Fibroblast of lung (primary cell): ENCODE results near the gene ANO3. TPM values are rescaled to one million over a fixed set of nuclear protein-coding genes. Genes with fewer than 3 reads are reported as not detected.

ENCODE experiments used
- DNase-seq, 2 donors: peaks; one replicate each; pipeline versions ENCODE4 v3.0.0 to v3.0.0-alpha.2; 2010; ENCODE audit warnings: low read depth in 2 of 2
- H2AFZ ChIP-seq: 2 replicates; pipeline ENCODE4 v1.5.1; 2012; ENCODE audit warnings: low read length, control low read depth, inconsistent platforms
- H3K27ac ChIP-seq: 2 replicates; pipeline ENCODE4 v1.5.1; 2011; ENCODE audit warnings: low read length, control low read depth; ENCODE audit not compliant: insufficient read depth
- H3K27me3 ChIP-seq: 2 replicates; pipeline ENCODE4 v1.5.1; 2011; ENCODE audit warnings: mild to moderate bottlenecking, low read length; ENCODE audit not compliant: control insufficient read depth, insufficient read depth
- H3K36me3 ChIP-seq: 2 replicates; pipeline ENCODE4 v1.5.1; 2011; ENCODE audit warnings: low read length; ENCODE audit not compliant: control insufficient read depth, insufficient read depth
- H3K4me1 ChIP-seq: 2 replicates; pipeline ENCODE4 v1.5.1; 2011; ENCODE audit warnings: low read length; ENCODE audit not compliant: control insufficient read depth, insufficient read depth; ENCODE audit errors: extremely low read depth
- H3K4me2 ChIP-seq: 2 replicates; pipeline ENCODE4 v1.5.1; 2011; ENCODE audit warnings: low read length, control low read depth; ENCODE audit not compliant: insufficient read depth; ENCODE audit errors: extremely low read depth
- H3K4me3 ChIP-seq, 4 experiments: fragments of 200-600 bp in 1 of 4; sonication (generic) in 1 of 4; replicated peaks in 1 of 4; 2 replicates each; pipeline ENCODE4 v1.5.1; 2011 to 2016; ENCODE audit warnings: low read length in 4 of 4, low read depth in 3 of 4, mild to moderate bottlenecking in 3 of 4, control low read depth in 2 of 4, inconsistent platforms in 1 of 4, mixed read lengths in 1 of 4; ENCODE audit not compliant: insufficient read depth in 1 of 4; ENCODE audit errors: control extremely low read depth in 1 of 4
- H3K79me2 ChIP-seq: 2 replicates; pipeline ENCODE4 v1.5.1; 2012; ENCODE audit warnings: mild to moderate bottlenecking, low read length, inconsistent platforms; ENCODE audit not compliant: control insufficient read depth, insufficient read depth
- H3K9ac ChIP-seq: 2 replicates; pipeline ENCODE4 v1.5.1; 2011; ENCODE audit warnings: mild to moderate bottlenecking, low read length, control low read depth; ENCODE audit not compliant: insufficient read depth
- H3K9me3 ChIP-seq: 2 replicates; pipeline ENCODE4 v1.5.1; 2012; ENCODE audit warnings: low read depth, low read length; ENCODE audit not compliant: control insufficient read depth, insufficient read depth
- H4K20me1 ChIP-seq: 2 replicates; pipeline ENCODE4 v1.5.1; 2011; ENCODE audit warnings: low read length; ENCODE audit not compliant: control insufficient read depth, insufficient read depth; ENCODE audit errors: extremely low read depth
- EZH2 ChIP-seq: IDR thresholded peaks from 2 replicates; pipeline ENCODE4 v1.5.1; 2012; ENCODE audit warnings: low read length, control low read depth, mild to moderate bottlenecking; ENCODE audit errors: missing control alignments
- polyA plus RNA-seq, 2 donors: library from polyadenylated mRNA; depleted of rRNA in 1 of 2; stranded (reverse) in 1 of 2; unstranded in 1 of 2; fragments of >200 nt; gene quantifications; 2 replicates each; pipeline ENCODE4 v1.2.1, GENCODE V29; 2011 to 2012; ENCODE audit warnings: missing spikeins in 1 of 2
- total RNA-seq: library from RNA; depleted of rRNA; stranded (reverse); fragments of >200 nt; gene quantifications from 2 replicates; pipeline ENCODE4 v1.2.1, GENCODE V29; 2014
- TF ChIP-seq, protein P1 (sequence below), 2 donors: IDR thresholded peaks in 1 of 2; conservative IDR thresholded peaks in 1 of 2; 1 replicate in 1 of 2; 2 replicates in 1 of 2; pipeline ENCODE4 v1.5.1; 2011 to 2012; ENCODE audit warnings: low read length in 2 of 2, control low read depth in 1 of 2, inconsistent platforms in 1 of 2, low read depth in 1 of 2, mild to moderate bottlenecking in 1 of 2

Gene ANO3
- total and polyA plus RNA-seq, 2 donors (not counting 1 experiment from before 2014, with no cell fraction given): 2.2 to 5.1 TPM

DNA sequence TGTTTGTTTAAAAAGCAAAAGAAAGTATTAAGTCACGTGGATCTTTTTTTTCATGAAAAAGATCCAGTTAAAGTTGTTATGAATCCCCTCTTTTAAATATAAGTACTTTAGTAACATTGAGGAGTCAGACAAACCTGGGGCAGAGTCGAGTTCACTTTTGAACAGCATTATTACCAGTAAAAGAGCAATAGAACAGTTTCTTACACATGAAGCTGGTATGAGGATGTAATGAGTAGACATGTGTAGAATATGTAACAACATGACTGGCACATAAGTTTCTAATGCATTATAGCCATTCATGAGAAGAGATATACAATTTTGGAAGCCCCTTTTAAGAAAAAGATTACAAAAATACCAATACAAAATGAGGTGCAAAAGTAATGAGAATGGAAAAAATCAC, 247.8 kb downstream of the ANO3 start:
- Histone ChIP-seq H4K20me1 (no peaks in the 10 kb centered on the region), H2AFZ (no peak overlapping the region), H3K27ac (no peak overlapping the region), H3K4me2 (no peak overlapping the region), H3K27me3 (no peaks in the 10 kb centered on the region), H3K9ac (no peak overlapping the region), H3K36me3 (no peaks in the 10 kb centered on the region), H3K4me1 (no peaks in the 10 kb centered on the region), H3K4me3 (no peak overlapping the region), H3K79me2 (no peaks in the 10 kb centered on the region), H3K9me3 (no peaks in the 10 kb centered on the region)
- DNase-seq: no peak
- TF ChIP-seq, protein P1, sequence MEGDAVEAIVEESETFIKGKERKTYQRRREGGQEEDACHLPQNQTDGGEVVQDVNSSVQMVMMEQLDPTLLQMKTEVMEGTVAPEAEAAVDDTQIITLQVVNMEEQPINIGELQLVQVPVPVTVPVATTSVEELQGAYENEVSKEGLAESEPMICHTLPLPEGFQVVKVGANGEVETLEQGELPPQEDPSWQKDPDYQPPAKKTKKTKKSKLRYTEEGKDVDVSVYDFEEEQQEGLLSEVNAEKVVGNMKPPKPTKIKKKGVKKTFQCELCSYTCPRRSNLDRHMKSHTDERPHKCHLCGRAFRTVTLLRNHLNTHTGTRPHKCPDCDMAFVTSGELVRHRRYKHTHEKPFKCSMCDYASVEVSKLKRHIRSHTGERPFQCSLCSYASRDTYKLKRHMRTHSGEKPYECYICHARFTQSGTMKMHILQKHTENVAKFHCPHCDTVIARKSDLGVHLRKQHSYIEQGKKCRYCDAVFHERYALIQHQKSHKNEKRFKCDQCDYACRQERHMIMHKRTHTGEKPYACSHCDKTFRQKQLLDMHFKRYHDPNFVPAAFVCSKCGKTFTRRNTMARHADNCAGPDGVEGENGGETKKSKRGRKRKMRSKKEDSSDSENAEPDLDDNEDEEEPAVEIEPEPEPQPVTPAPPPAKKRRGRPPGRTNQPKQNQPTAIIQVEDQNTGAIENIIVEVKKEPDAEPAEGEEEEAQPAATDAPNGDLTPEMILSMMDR (conservative IDR thresholded peaks at IDR 0.05 in 1 of 2, IDR thresholded peaks at IDR 0.05 in 1 of 2; ENCODE audit: low read depth in 1 of 2, low read length in 2 of 2): no peak
- TF ChIP-seq EZH2: no peak

DNA sequence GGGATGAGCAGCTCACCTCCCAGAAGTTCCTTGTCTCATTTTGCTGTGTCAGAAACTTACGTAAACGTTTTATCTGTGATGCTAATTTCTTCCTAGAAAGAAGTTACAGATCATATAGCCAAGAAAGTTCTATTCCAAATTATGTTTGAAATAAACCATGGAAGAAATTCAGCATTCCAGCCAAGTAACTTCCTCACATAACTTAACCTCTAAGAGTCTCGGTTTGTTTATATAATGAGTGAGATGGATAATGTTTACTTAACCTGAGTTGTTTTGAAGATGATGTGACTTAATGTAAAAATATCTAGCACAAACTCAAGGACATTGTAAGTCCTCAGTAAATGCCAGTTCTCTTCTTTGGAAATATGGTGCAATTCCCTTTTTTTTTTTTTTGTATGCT, 249.0 kb downstream of the ANO3 start:
- Histone ChIP-seq H4K20me1 (no peaks in the 10 kb centered on the region), H3K79me2 (no peaks in the 10 kb centered on the region), H3K27ac (no peak overlapping the region), H2AFZ (no peak overlapping the region), H3K27me3 (no peaks in the 10 kb centered on the region), H3K9me3 (no peaks in the 10 kb centered on the region), H3K4me3 (no peak overlapping the region), H3K4me2 (no peak overlapping the region), H3K36me3 (no peaks in the 10 kb centered on the region), H3K4me1 (no peaks in the 10 kb centered on the region), H3K9ac (no peak overlapping the region)
- TF ChIP-seq EZH2: no peak
- TF ChIP-seq, protein P1 (conservative IDR thresholded peaks at IDR 0.05 in 1 of 2, IDR thresholded peaks at IDR 0.05 in 1 of 2; ENCODE audit: low read depth in 1 of 2, low read length in 2 of 2): no peak
- DNase-seq: peak; percentile 32 to 59

DNA sequence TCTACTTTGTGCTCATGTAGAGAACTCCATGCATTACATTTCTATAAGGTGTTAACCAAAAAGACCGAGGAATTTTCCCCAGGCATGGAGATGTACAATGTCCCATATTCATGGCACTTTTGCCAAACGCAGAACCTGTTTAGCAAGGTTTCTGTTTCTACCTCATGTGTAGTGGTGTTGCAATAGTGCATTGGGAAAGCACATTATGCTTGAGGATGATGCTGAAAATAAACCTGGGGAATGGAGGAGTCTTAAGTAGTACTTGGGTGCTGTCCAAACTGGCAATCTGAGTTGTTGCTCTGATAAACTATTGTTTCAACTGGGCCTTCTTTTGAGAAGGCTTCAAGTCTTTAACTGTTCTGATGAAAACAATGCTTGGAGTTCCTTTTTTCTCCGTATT, 251.6 kb downstream of the ANO3 start:
- Histone ChIP-seq H3K36me3 (no peaks in the 10 kb centered on the region), H3K27ac (no peak overlapping the region), H3K4me3 (no peak overlapping the region), H2AFZ (no peak overlapping the region), H3K27me3 (no peaks in the 10 kb centered on the region), H4K20me1 (no peaks in the 10 kb centered on the region), H3K4me1 (no peaks in the 10 kb centered on the region), H3K9me3 (no peaks in the 10 kb centered on the region), H3K4me2 (no peak overlapping the region), H3K9ac (no peak overlapping the region), H3K79me2 (no peaks in the 10 kb centered on the region)
- TF ChIP-seq, protein P1 (conservative IDR thresholded peaks at IDR 0.05 in 1 of 2, IDR thresholded peaks at IDR 0.05 in 1 of 2; ENCODE audit: low read depth in 1 of 2, low read length in 2 of 2): no peak
- TF ChIP-seq EZH2: no peak
- peak in 1 of 2 donors; percentile 39 for DNase-seq
